ENCODE measurements around the gene CAPN9. TPM values are rescaled to one million over a fixed set of nuclear protein-coding genes. Genes with fewer than 3 reads are reported as not detected.

CAPN9 gene
- total RNA-seq (not detected in 2 replicates), polyA plus RNA-seq (not detected in 2 replicates), polyA minus RNA-seq (not detected in 2 replicates), Bru-seq, nascent RNA (percentile 4 among the genes with signal in this experiment), BruChase-seq, experiment 1, labeled RNA remaining after a 6-hour chase (not detected), BruChase-seq, experiment 2, labeled RNA remaining after a 2-hour chase (percentile 7 among the genes with signal in this experiment)
- not detected in 2 replicates for polyA plus RNA-seq (2011; cell fraction: cytosol; rRNA removed)
- not detected in 2 replicates for polyA plus RNA-seq (2011; cell fraction: nucleus; rRNA removed)
- polyA plus RNA-seq (2012), result not detected in 2 replicates
- polyA minus RNA-seq (2011; cell fraction: cytosol; rRNA and poly(A)+ RNA removed), result not detected
- polyA minus RNA-seq (2011; cell fraction: nucleus; rRNA and poly(A)+ RNA removed), result not detected in 2 replicates
- long read RNA-seq, partial matches to known transcripts, result 0 of 1 reads
- long read RNA-seq, other reads (novel, unspliced or antisense), result 1 of 1 reads

- no peaks in the 10 kb centered on the region for H3K9me1 ChIP-seq (replicated peaks; ENCODE audit: control insufficient read depth, extremely low read depth, insufficient read depth, low read length)
- TF ChIP-seq FOS (IDR thresholded peaks at IDR 0.05; ENCODE audit: borderline replicate concordance, insufficient read depth, low read length), result no peak
- no peak for TF ChIP-seq POLR2A (IDR thresholded peaks at IDR 0.05; ENCODE audit: low read depth, low read length)
- dilution Hi-C loops (cut with MboI; ENCODE audit: extremely low pct_ligation_motif_present, low sequenced_read_pairs), result no loop called here
- CTCF ChIA-PET, result no interaction called here
- no peak within 1 kb of the TSS for H3K9ac ChIP-seq (replicated peaks; ENCODE audit: extremely low read depth, insufficient read depth, low read length)
- no peaks in the 10 kb centered on the region for H4K20me1 ChIP-seq (replicated peaks; ENCODE audit: control insufficient read depth, extremely low read depth, insufficient read depth, low read length)
- H3K27me3 ChIP-seq (ENCODE audit: control insufficient read depth in 2 of 2, insufficient read depth in 2 of 2, low read length in 2 of 2), result no peaks in the 10 kb centered on the region
- intact Hi-C loops (cut with micrococcal nuclease), result no loop called here
- H3K4me2 ChIP-seq (ENCODE audit: insufficient read depth, low read length), result no peak within 1 kb of the TSS
- H3K4me3 ChIP-seq (replicated peaks in 1 of 3; ENCODE audit: insufficient read depth in 1 of 3, low read depth in 1 of 3, low read length in 3 of 3), result no peak within 1 kb of the TSS
- H3K9me3 ChIP-seq (replicated peaks; ENCODE audit: control insufficient read depth, insufficient read depth, low read length), result no peaks in the 10 kb centered on the region
- H3K4me1 ChIP-seq (ENCODE audit: control insufficient read depth, extremely low read depth, insufficient read depth, low read length), result no peaks in the 10 kb centered on the region
- POLR2A ChIA-PET, result interaction anchor here (0.5 kb wide), 1 partner anchor 481 kb away, joined by 3 read pairs; no protein-coding TSS in a partner anchor
- no peak within 1 kb of the TSS for H2AFZ ChIP-seq (ENCODE audit: low read depth, low read length)
- H3K36me3 ChIP-seq (ENCODE audit: control insufficient read depth in 2 of 2, extremely low read depth in 1 of 2, insufficient read depth in 2 of 2, low read length in 2 of 2), result no peaks in the 10 kb centered on the region
- FAIRE-seq (no peak), DNase-seq (ENCODE audit: low read depth, low spot score) (no peak)
- no TSS peak for BruUV-seq (replicated peaks)
- no peaks in the 10 kb centered on the region for H3K79me2 ChIP-seq (ENCODE audit: control insufficient read depth, insufficient read depth, low read length)
- H3K27ac ChIP-seq (ENCODE audit: insufficient read depth, low read depth, low read length), result no peak within 1 kb of the TSS
These were observed at the start of gene CAPN9 for GRCh38 chr1:230747127-230747730. TSS of gene CAPN9 (plus strand) at chr1:230747388. CDS start at chr1:230747497, 109 bp downstream.

- DNase-seq (ENCODE audit: low read depth, low spot score) (no peak), FAIRE-seq (no peak)
- H3K27ac ChIP-seq (ENCODE audit: insufficient read depth, low read depth, low read length), result no peak overlapping the region
- CTCF ChIA-PET, result no interaction called here
- no peak overlapping the region for H3K4me3 ChIP-seq (replicated peaks in 1 of 3; ENCODE audit: insufficient read depth in 1 of 3, low read depth in 1 of 3, low read length in 3 of 3)
- H3K4me1 ChIP-seq (ENCODE audit: control insufficient read depth, extremely low read depth, insufficient read depth, low read length), result no peaks in the 10 kb centered on the region
- dilution Hi-C loops (cut with MboI; ENCODE audit: extremely low pct_ligation_motif_present, low sequenced_read_pairs), result no loop called here
- no peaks in the 10 kb centered on the region for H3K79me2 ChIP-seq (ENCODE audit: control insufficient read depth, insufficient read depth, low read length)
- no peak overlapping the region for H3K4me2 ChIP-seq (ENCODE audit: insufficient read depth, low read length)
- POLR2A ChIA-PET, result no interaction called here
- peaks cover 0 to 2% of the 10 kb centered on the region in 2 experiments for H3K36me3 ChIP-seq (ENCODE audit: control insufficient read depth in 2 of 2, extremely low read depth in 1 of 2, insufficient read depth in 2 of 2, low read length in 2 of 2)
- H3K27me3 ChIP-seq (ENCODE audit: control insufficient read depth in 2 of 2, insufficient read depth in 2 of 2, low read length in 2 of 2), result no peaks in the 10 kb centered on the region
- intact Hi-C loops (cut with micrococcal nuclease), result no loop called here
- no peak overlapping the region for H2AFZ ChIP-seq (ENCODE audit: low read depth, low read length)
- no peaks in the 10 kb centered on the region for H3K9me3 ChIP-seq (replicated peaks; ENCODE audit: control insufficient read depth, insufficient read depth, low read length)
- no TSS peak for BruUV-seq (replicated peaks)
- no peaks in the 10 kb centered on the region for H3K9me1 ChIP-seq (replicated peaks; ENCODE audit: control insufficient read depth, extremely low read depth, insufficient read depth, low read length)
- no peaks in the 10 kb centered on the region for H4K20me1 ChIP-seq (replicated peaks; ENCODE audit: control insufficient read depth, extremely low read depth, insufficient read depth, low read length)
- TF ChIP-seq FOS (IDR thresholded peaks at IDR 0.05; ENCODE audit: borderline replicate concordance, insufficient read depth, low read length), result no peak
- TF ChIP-seq JUN (IDR thresholded peaks at IDR 0.05; ENCODE audit: borderline replicate concordance, insufficient read depth, insufficient read length, low read depth), result no peak
- no peak for TF ChIP-seq POLR2A (IDR thresholded peaks at IDR 0.05; ENCODE audit: low read depth, low read length)
- no peak for TF ChIP-seq MAX (IDR thresholded peaks at IDR 0.05; ENCODE audit: insufficient read depth, insufficient read length)
- TF ChIP-seq EZH2 (IDR thresholded peaks at IDR 0.05; ENCODE audit: borderline replicate concordance, low read depth, low read length, severe bottlenecking), result no peak
- TF ChIP-seq MYC (IDR thresholded peaks at IDR 0.05; ENCODE audit: low read depth, low read length), result no peak
- no peak for TF ChIP-seq CTCF (IDR thresholded peaks at IDR 0.05; ENCODE audit: extremely low read depth in 1 of 2, insufficient read depth in 1 of 2, low read depth in 1 of 2, low read length in 2 of 2)
- TF ChIP-seq POLR2AphosphoS5 (IDR thresholded peaks at IDR 0.05; ENCODE audit: insufficient read depth, low read depth, low read length), result no peak
- TF ChIP-seq GATA2 (IDR thresholded peaks at IDR 0.05; ENCODE audit: insufficient read depth, insufficient read length, low read depth, low read length), result no peak
- no peak overlapping the region for H3K9ac ChIP-seq (replicated peaks; ENCODE audit: extremely low read depth, insufficient read depth, low read length)
These were observed 49.1 kb upstream of the CAPN9 start for GRCh38 chr1:230698130-230698529.
